PC-9 (cell line): ENCODE measurements around the gene PELI1. TPM values are rescaled to one million over a fixed set of nuclear protein-coding genes. Genes with fewer than 3 reads are reported as not detected.

Experiments used
- BruUV-seq: library from RNA; stranded (reverse); fragments of 400-500 nt; replicated peaks from 2 replicates; lab custom pipeline; 2021; lab: Mats Ljungman, UMichigan
- CTCF ChIA-PET: fragments of 300-600 bp; sonication (Branson Sonifier 250); formaldehyde crosslinking; loops from one replicate; lab custom pipeline; 2022; ENCODE audit warnings: antibody characterized with exemption; lab: Charles Lee
- POLR2A ChIA-PET: fragments of 300-600 bp; sonication (Branson Sonifier 250); formaldehyde crosslinking; loops from one replicate; lab custom pipeline; 2022; ENCODE audit warnings: antibody characterized with exemption; ENCODE audit not compliant: unreplicated experiment; lab: Charles Lee
- DNase-seq, 2 experiments: peaks; one replicate each; pipeline versions ENCODE4 v3.0.0 to v3.0.0-alpha.2; 2015 to 2022; ENCODE audit warnings: mixed read lengths in 1 of 2
- H2AFZ ChIP-seq: fragments of 200-600 bp; sonication (generic); 2 replicates; pipeline ENCODE4 v1.8.1; 2017; ENCODE audit warnings: antibody characterized with exemption
- H3F3A ChIP-seq: fragments of 200-600 bp; sonication (generic); 2 replicates; pipeline ENCODE4 v1.8.1; 2017; ENCODE audit warnings: antibody characterized with exemption, mild to moderate bottlenecking, low read depth; ENCODE audit not compliant: insufficient read depth
- H3K27ac ChIP-seq: fragments of 200-600 bp; sonication (generic); 2 replicates; pipeline ENCODE4 v1.6.1; 2016; ENCODE audit warnings: mixed run types
- H3K27me3 ChIP-seq: fragments of 200-600 bp; sonication (generic); 2 replicates; pipeline ENCODE4 v1.6.1; 2016; ENCODE audit warnings: low read depth, mixed run types; ENCODE audit not compliant: insufficient read depth
- H3K36me3 ChIP-seq: fragments of 200-600 bp; sonication (generic); 2 replicates; pipeline ENCODE4 v1.6.1; 2016; ENCODE audit warnings: low read depth, mixed run types
- H3K4me1 ChIP-seq: fragments of 200-600 bp; sonication (generic); replicated peaks from 2 replicates; pipeline ENCODE4 v1.6.1; 2016; ENCODE audit warnings: mixed run types; ENCODE audit not compliant: insufficient read depth
- H3K4me2 ChIP-seq: fragments of 200-600 bp; sonication (generic); 2 replicates; pipeline ENCODE4 v1.6.1; 2017; ENCODE audit warnings: mixed run types
- H3K4me3 ChIP-seq: fragments of 200-600 bp; sonication (generic); 2 replicates; pipeline ENCODE4 v1.6.1; 2016; ENCODE audit warnings: mixed run types
- H3K79me2 ChIP-seq: fragments of 200-600 bp; sonication (generic); 2 replicates; pipeline ENCODE4 v1.6.1; 2017; ENCODE audit warnings: low read depth, mixed run types
- H3K9me2 ChIP-seq: fragments of 200-600 bp; sonication (generic); 2 replicates; pipeline ENCODE4 v1.8.1; 2017; ENCODE audit warnings: mild to moderate bottlenecking; ENCODE audit not compliant: insufficient read depth
- H3K9me3 ChIP-seq: fragments of 200-600 bp; sonication (generic); 2 replicates; pipeline ENCODE4 v1.8.1; 2016; ENCODE audit warnings: low read depth; ENCODE audit not compliant: insufficient read depth
- H4K20me1 ChIP-seq: fragments of 200-600 bp; sonication (generic); 2 replicates; pipeline ENCODE4 v1.8.1; 2017; ENCODE audit not compliant: insufficient read depth
- EZH2 ChIP-seq: fragments of 200-600 bp; sonication (generic); IDR thresholded peaks from 2 replicates; pipeline ENCODE4 v1.8.0; 2017; ENCODE audit warnings: antibody characterized with exemption, low read depth
- intact Hi-C: fragments of 100-400 bp; cut with micrococcal nuclease; formaldehyde crosslinking; loops from one replicate; pipeline ENCODE4 v1.10.0; 2022; ENCODE audit not compliant: unreplicated experiment
- total RNA-seq: library from RNA; stranded (reverse); gene quantifications from 2 replicates; pipeline ENCODE4 v1.2.3, GENCODE V29; 2021
- TF ChIP-seq, protein P1 (sequence below): fragments of 200-600 bp; sonication (generic); conservative IDR thresholded peaks from 2 replicates; pipeline ENCODE4 v1.6.1; 2017; ENCODE audit warnings: mixed run types, antibody characterized with exemption, mild to moderate bottlenecking, moderate library complexity

The PELI1 gene
- total RNA-seq, 1 experiment from 2014 or later = 32.6 TPM

DNA sequence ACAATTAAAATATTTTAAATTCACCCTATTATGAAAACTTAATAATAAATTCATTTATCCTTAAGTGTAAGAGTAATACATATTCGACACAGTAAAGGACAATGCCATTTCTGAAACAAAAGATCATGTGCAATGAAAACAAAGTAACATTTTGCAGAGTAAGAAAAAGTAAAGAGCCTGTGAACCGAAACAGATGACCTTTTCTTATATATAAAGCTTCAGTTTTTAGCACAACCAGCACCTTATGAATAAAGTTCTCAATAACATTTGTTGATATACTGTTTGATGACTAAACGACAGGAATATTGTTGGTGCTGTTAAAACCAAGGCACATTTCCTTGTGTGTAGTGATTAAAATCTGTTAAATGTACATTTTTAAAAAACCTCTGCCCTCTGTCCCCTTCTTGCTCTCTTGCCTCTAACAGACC lies 1.5 kb downstream of the PELI1 start:
- Histone ChIP-seq H3F3A (no peaks in the 10 kb centered on the region), H3K4me1 (peaks cover 45% of the 10 kb centered on the region), H4K20me1 (no peaks in the 10 kb centered on the region), H3K27ac (no peak overlapping the region), H2AFZ (peak overlapping the region; percentile 94), H3K9me2 (0 out of 2 replicates have a peak, but pooled peaks cover 3% of the 10 kb centered on the region), H3K36me3 (no peaks in the 10 kb centered on the region), H3K27me3 (no peaks in the 10 kb centered on the region), H3K4me3 (peak overlapping the region; percentile 80), H3K4me2 (peak overlapping the region; percentile 73), H3K79me2 (peaks cover 47% of the 10 kb centered on the region), H3K9me3 (no peaks in the 10 kb centered on the region)
- BruUV-seq = no TSS peak
- intact Hi-C loops = loop anchor here (5.0 to 10.0 kb wide), 4 partner anchors 170 to 735 kb away; no protein-coding TSS in a partner anchor
- ChIA-PET POLR2A (no interaction called here), CTCF (no interaction called here)
- no peak for TF ChIP-seq EZH2
- TF ChIP-seq, protein P1, sequence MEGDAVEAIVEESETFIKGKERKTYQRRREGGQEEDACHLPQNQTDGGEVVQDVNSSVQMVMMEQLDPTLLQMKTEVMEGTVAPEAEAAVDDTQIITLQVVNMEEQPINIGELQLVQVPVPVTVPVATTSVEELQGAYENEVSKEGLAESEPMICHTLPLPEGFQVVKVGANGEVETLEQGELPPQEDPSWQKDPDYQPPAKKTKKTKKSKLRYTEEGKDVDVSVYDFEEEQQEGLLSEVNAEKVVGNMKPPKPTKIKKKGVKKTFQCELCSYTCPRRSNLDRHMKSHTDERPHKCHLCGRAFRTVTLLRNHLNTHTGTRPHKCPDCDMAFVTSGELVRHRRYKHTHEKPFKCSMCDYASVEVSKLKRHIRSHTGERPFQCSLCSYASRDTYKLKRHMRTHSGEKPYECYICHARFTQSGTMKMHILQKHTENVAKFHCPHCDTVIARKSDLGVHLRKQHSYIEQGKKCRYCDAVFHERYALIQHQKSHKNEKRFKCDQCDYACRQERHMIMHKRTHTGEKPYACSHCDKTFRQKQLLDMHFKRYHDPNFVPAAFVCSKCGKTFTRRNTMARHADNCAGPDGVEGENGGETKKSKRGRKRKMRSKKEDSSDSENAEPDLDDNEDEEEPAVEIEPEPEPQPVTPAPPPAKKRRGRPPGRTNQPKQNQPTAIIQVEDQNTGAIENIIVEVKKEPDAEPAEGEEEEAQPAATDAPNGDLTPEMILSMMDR = no peak
- no peak for DNase-seq

DNA sequence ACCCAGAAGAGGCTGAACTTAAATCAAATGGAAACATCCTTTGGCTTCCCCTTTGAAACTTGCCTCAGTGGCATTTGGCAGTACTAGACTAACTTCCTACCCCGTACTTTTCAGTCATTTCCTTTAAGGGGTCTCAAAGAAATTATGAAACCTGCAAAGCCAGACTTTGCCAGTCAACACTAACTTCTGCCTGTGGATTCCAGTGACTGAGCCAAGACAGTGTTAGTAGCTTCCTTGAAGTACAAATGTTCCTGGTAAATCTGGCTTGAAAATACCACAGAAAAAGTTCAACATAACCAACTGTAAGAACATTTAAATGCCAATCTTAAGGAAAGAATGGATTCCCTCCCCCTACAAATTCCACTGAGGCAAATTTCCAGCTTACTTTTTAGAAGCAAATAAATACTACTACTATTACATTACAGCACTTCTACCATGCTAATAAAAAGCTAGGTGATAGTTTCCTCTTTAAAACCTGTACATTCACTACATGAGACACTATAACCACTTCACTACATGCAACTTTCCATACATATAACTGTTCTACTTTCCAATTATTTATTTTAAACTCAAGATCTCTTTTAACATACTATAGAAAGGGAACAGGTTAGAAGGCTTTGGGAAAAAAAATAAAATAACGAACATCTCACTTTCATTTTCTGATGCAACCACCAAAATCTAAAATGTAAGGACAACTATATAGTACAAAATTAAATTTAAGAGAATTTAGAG lies 2.4 kb downstream of the PELI1 start:
- 0 out of 2 replicates have a peak overlapping the region, but pooled peaks have one; percentile 10 for H3K27ac ChIP-seq
- peaks cover 54% of the 10 kb centered on the region for H3K79me2 ChIP-seq
- BruUV-seq = no TSS peak
- TF ChIP-seq, protein P1 = no peak
- TF ChIP-seq EZH2 = no peak
- intact Hi-C loops = loop anchor here (5.0 to 10.0 kb wide), 4 partner anchors 170 to 735 kb away; no protein-coding TSS in a partner anchor
- POLR2A ChIA-PET = interaction anchor here (0.6 to 0.7 kb wide), 3 partner anchors 81 to 512 kb away, joined by 4 to 16 read pairs (median 6); partner anchors contain the start of gene SERTAD2
- H2AFZ ChIP-seq = peak overlapping the region; percentile 45; the same call in 1 of the 2 replicates
- H3K9me3 ChIP-seq = no peaks in the 10 kb centered on the region
- no peaks in the 10 kb centered on the region for H3F3A ChIP-seq
- H3K4me3 ChIP-seq = peak overlapping the region; percentile 80
- H3K9me2 ChIP-seq = 0 out of 2 replicates have a peak, but pooled peaks cover 3% of the 10 kb centered on the region
- no peaks in the 10 kb centered on the region for H4K20me1 ChIP-seq
- CTCF ChIA-PET = interaction anchor here (0.6 kb wide), 2 partner anchors 110 to 381 kb away, joined by 3 to 6 read pairs; no protein-coding TSS in a partner anchor
- H3K36me3 ChIP-seq = no peaks in the 10 kb centered on the region
- no peaks in the 10 kb centered on the region for H3K27me3 ChIP-seq
- H3K4me1 ChIP-seq = peaks cover 52% of the 10 kb centered on the region
- no peak for DNase-seq
- H3K4me2 ChIP-seq = peak overlapping the region; percentile 73

- no peaks in the 10 kb centered on the region for H3K9me3 ChIP-seq
- no peak overlapping the region for H3K4me2 ChIP-seq
- H2AFZ ChIP-seq = no peak overlapping the region
- H3K79me2 ChIP-seq = peaks cover 65% of the 10 kb centered on the region
- H3K27me3 ChIP-seq = no peaks in the 10 kb centered on the region
- H3K27ac ChIP-seq = no peak overlapping the region
- no peaks in the 10 kb centered on the region for H3K36me3 ChIP-seq
- TF ChIP-seq, protein P1 = no peak
- no peak for TF ChIP-seq EZH2
- no peaks in the 10 kb centered on the region for H3F3A ChIP-seq
- 0 out of 2 replicates have a peak, but pooled peaks cover 3% of the 10 kb centered on the region for H3K9me2 ChIP-seq
- no peak for DNase-seq
- H3K4me1 ChIP-seq = peaks cover 46% of the 10 kb centered on the region
- POLR2A ChIA-PET = no interaction called here
- CTCF ChIA-PET = interaction anchor here (0.6 kb wide), 2 partner anchors 109 to 382 kb away, joined by 3 to 6 read pairs; no protein-coding TSS in a partner anchor
- BruUV-seq = no TSS peak
- intact Hi-C loops = loop anchor here (5.0 to 10.0 kb wide), 4 partner anchors 172 to 737 kb away; no protein-coding TSS in a partner anchor
- no peak overlapping the region for H3K4me3 ChIP-seq
- H4K20me1 ChIP-seq = no peaks in the 10 kb centered on the region
Observed at GRCh38 chr2:64140665-64141200, 3.5 kb downstream of the PELI1 start.
